Tibial artery (tissue), 4 donors: ENCODE results near the gene CD53.

Experiments used
- DNase-seq, 2 donors: peaks; one replicate each; pipeline ENCODE4 v3.0.0-alpha.2; 2019
- H3K27ac ChIP-seq, 2 donors: fragments of 200-600 bp; sonication (generic) in 1 of 2; 1 replicate in 1 of 2; 2 replicates in 1 of 2; pipeline ENCODE4 v1.5.1; 2018 to 2019; ENCODE audit warnings: mild to moderate bottlenecking in 1 of 2
- H3K27me3 ChIP-seq, 2 donors: fragments of 200-600 bp; sonication (generic) in 1 of 2; one replicate each; pipeline versions ENCODE4 v1.5.1 to v1.6.0; 2016 to 2019
- H3K36me3 ChIP-seq, 3 donors: fragments of 200-600 bp; sonication (generic) in 2 of 3; one replicate each; pipeline ENCODE4 v1.5.1; 2016 to 2019; ENCODE audit warnings: mild to moderate bottlenecking in 2 of 3
- H3K4me1 ChIP-seq, 4 donors: fragments of 200-600 bp; sonication (generic) in 2 of 4; 1 replicate in 3 of 4; 2 replicates in 1 of 4; pipeline ENCODE4 v1.5.1; 2016 to 2019
- H3K4me3 ChIP-seq, 2 donors: fragments of 200-600 bp; sonication (generic) in 1 of 2; 1 replicate in 1 of 2; 2 replicates in 1 of 2; pipeline ENCODE4 v1.5.1; 2018 to 2019; ENCODE audit warnings: mild to moderate bottlenecking in 2 of 2
- H3K9me3 ChIP-seq, 3 donors: fragments of 200-600 bp; sonication (generic) in 1 of 3; one replicate each; pipeline ENCODE4 v1.5.1; 2016 to 2019
- intact Hi-C: fragments of 100-400 bp; cut with DNase I; formaldehyde crosslinking; loops from one replicate; pipeline ENCODE4 v1.15.0; 2023; ENCODE audit warnings: low total_unique reads
- TF ChIP-seq, protein P1 (sequence below), 2 experiments: fragments of 200-600 bp in 1 of 2; fragments of 450-650 bp in 1 of 2; IDR thresholded peaks; one replicate each; pipeline ENCODE4 v1.5.1; 2017 to 2019; ENCODE audit warnings: antibody characterized with exemption in 2 of 2, mild to moderate bottlenecking in 1 of 2, moderate library complexity in 1 of 2

Gene CD53

DNA sequence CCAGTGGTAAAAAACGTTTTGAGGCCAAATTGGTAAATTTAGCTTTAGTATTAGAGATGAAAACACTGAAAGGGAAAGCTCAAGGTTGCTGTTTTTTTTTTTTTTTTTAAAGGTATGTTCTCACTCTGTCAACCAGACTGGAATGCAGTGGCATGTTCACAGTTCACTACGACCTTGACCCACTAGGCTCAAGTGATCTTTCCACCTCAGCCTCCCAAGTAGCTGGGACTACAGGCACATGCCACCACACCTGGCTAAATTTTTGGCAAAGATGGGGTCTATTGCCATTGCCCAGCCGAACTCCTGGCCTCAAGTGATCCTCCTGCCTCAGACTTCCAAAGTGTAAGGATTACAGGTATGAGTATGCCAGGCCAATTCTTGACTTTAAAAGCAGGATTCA, 71.9 kb downstream of the CD53 start:
- no peak overlapping the region for H3K4me3 ChIP-seq
- peaks cover 0 to 27% (median 3%) of the 10 kb centered on the region in 3 donors for H3K9me3 ChIP-seq
- no peak overlapping the region for H3K27ac ChIP-seq
- peaks cover 21 to 28% (median 27%) of the 10 kb centered on the region in 3 donors for H3K36me3 ChIP-seq
- H3K27me3 ChIP-seq = no peaks in the 10 kb centered on the region
- DNase-seq = no peak
- TF ChIP-seq, protein P1, sequence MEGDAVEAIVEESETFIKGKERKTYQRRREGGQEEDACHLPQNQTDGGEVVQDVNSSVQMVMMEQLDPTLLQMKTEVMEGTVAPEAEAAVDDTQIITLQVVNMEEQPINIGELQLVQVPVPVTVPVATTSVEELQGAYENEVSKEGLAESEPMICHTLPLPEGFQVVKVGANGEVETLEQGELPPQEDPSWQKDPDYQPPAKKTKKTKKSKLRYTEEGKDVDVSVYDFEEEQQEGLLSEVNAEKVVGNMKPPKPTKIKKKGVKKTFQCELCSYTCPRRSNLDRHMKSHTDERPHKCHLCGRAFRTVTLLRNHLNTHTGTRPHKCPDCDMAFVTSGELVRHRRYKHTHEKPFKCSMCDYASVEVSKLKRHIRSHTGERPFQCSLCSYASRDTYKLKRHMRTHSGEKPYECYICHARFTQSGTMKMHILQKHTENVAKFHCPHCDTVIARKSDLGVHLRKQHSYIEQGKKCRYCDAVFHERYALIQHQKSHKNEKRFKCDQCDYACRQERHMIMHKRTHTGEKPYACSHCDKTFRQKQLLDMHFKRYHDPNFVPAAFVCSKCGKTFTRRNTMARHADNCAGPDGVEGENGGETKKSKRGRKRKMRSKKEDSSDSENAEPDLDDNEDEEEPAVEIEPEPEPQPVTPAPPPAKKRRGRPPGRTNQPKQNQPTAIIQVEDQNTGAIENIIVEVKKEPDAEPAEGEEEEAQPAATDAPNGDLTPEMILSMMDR (IDR thresholded peaks at IDR 0.05) = no peak
- intact Hi-C loops = no loop called here
- H3K4me1 ChIP-seq = no peaks in the 10 kb centered on the region

DNA sequence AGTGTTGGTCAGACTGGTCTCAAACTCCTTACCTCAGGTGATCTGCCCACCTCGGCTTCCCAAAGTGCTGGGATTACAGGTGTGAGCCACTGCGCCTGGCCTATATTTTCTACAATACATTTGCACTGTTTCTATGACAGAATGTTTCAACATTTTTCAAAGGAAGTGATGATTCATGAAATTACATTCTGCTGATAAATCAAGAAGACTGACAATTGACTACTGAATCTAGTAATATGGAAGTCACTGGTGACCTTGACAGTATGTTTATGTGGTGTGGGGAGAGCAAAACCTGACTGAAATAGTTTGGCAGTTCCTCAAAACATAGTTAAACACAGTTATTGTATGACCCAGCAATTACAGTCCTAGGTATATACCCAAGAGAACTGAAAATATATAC, 72.7 kb downstream of the CD53 start:
- H3K27ac ChIP-seq = no peak overlapping the region
- no peaks in the 10 kb centered on the region for H3K4me1 ChIP-seq
- H3K36me3 ChIP-seq = peaks cover 29 to 36% (median 30%) of the 10 kb centered on the region in 3 donors
- no peaks in the 10 kb centered on the region for H3K27me3 ChIP-seq
- no peak overlapping the region for H3K4me3 ChIP-seq
- H3K9me3 ChIP-seq = peaks cover 0 to 29% (median 3%) of the 10 kb centered on the region in 3 donors
- intact Hi-C loops = no loop called here
- DNase-seq = no peak
- TF ChIP-seq, protein P1 (IDR thresholded peaks at IDR 0.05) = no peak

DNA sequence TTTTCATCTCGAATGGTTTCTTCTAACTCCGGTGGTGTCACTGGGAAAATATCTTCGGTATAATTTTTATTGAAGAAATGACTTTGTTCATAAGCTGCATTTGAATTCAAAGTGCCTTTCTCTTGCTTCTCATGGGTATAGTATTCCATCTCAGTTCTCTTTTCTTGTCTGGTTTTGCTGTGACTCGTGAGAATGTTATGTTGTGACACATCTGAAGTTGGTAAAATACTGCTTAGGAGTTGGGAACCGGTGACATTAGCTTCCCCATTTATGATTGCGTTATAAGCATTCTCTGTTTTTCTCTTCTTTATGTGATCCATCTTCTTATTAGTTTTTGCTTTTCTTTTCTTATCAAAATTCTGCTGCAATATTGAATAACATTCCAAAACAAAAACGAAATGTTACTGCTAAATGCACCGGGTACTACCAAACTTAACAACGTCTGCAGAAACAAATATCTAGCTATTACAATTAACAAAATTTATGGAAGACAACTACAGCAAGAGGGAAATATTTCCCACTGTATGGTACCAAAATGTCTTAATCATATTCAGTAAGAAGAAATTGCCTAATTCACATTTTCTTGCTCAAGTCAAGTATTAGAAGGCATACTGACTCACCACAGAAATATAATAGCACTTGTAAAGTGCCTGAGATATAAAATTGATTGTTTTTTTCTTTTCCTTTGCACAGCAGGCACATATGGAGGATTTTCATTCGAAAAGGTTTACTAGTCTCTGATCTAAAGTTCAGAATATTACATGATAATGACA, 75.3 kb downstream of the CD53 start:
- Histone ChIP-seq H3K36me3 (peaks cover 43 to 53% (median 45%) of the 10 kb centered on the region in 3 donors), H3K4me1 (no peaks in the 10 kb centered on the region), H3K4me3 (no peak overlapping the region), H3K9me3 (peaks cover 0 to 41% (median 3%) of the 10 kb centered on the region in 3 donors), H3K27ac (no peak overlapping the region), H3K27me3 (no peaks in the 10 kb centered on the region)
- intact Hi-C loops = no loop called here
- TF ChIP-seq, protein P1 (IDR thresholded peaks at IDR 0.05) = no peak
- no peak for DNase-seq
